Astrocyte of the hippocampus (primary cell): Measurements from ENCODE around the gene PET100.

Experiments used
- DNase-seq: peaks from one replicate; pipeline ENCODE4 v3.0.0; 2011; ENCODE audit warnings: low read depth, low spot score

The PET100 gene

GRCh38 chr19:7650148-7650547, 20.6 kb downstream of the PET100 start:
- DNase-seq, result no peak

- DNase-seq, result peak; percentile 79
These were observed 22.6 kb downstream of the PET100 start for GRCh38 chr19:7652061-7652641.

DNA sequence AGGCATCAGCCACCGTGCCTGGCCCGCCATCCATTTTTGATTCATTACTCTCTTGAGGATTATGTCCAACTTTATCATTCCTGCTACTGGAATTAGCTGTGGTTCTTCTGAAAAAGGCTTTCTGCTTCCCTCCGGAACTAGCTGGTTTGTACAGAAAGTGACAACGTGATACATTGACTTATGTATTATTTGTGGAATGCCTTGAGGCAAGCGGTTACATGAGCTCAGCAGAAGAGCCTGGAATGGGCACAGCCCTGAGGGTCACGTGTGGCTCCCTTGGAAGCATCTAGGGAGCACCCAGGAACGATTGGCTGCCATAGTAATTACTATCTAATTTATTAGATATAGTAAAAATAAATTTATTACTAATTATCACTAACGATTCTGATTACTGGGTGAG, 24.8 kb downstream of the PET100 start:
- DNase-seq, result no peak

DNA sequence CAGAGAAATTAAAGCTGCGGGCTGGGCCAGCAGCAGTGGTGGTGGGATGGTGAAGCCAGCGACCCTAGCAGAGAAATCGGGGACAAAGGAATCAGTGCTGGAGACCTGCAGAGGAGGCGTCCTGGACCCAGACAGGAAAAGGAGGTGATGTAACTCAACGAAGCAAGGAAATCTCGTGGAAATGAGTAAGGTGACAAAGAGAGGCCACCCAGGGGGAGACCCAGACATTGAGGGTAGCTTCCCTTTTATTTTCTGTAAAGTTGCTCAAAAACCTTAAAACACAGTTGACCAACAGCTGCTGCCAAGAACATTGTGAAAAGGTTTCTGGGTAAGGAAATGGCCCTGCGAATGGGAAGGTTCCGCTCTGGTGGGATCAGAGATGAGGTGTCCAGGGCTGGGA, 26.0 kb downstream of the PET100 start:
- DNase-seq, result no peak

DNA sequence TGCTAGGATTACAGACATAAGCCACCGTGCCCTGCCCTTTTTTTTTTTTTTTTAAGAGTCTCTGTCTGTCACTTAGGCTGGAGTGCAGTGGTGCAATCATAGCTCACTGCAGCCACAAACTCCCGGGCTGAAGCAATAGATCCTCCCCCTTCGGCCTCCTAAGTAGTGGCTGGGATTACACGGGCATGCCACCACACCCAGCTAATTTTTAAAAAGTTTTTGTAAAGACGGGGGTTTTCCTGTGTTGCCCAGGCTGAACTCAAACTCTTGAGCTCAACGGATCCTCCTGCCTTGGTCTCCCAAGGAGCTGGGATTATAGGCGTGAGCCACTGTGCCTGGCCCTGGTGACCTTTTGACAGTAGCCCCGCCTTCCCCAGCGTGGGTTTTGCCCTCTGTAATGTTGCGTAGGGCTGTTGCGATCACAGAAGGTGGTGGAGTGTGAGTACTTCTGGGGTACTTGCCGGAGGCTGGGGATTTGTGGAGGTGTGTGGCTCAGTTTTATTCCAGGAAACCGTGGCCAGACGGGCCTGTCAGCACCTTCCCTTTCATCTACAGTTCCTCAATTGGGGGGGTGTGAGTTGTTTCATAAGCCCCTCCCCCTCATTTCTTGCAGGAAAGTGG, 27.6 kb downstream of the PET100 start:
- DNase-seq, result no peak

- no peak for DNase-seq
These were observed 28.7 kb downstream of the PET100 start for GRCh38 chr19:7658219-7658686.

DNA sequence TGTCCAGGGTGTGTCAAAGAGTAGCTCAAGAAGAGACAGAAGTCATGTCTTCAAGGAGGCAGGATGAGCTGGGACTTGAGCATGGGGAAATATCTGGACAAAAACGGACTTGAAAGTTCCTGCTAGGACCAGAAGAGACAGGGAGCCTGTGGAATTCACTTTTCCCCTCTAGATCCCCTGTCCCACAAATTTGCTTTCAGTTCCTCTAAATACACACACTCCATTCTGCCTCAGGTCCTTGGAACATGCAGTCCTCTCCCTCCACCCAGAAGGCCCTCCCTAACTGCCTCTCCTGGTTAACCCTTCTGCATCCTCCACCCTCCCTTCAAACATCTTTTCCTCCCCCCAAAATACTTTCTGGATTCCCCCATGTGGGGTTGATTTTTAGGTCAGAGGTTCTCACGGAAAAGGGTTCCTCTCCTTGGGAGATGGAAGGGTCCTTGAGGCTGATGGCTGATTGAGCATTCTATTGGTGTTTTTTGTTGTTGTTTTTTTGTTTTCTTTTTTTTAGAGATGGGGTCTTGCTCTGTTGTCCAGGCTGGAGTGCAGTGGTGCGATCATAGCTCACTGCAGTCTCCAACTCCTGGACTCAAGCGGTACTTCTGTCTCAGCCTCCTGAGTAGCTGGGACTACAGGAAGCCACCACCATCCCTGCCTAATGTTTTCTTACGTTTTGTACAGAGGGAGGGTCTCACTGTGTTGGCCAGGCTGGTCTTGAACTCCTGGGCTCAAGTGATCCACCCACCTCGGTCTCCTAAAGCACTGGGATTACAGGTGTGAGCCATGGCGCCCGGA, 32.3 kb downstream of the PET100 start:
- no peak for DNase-seq

DNA sequence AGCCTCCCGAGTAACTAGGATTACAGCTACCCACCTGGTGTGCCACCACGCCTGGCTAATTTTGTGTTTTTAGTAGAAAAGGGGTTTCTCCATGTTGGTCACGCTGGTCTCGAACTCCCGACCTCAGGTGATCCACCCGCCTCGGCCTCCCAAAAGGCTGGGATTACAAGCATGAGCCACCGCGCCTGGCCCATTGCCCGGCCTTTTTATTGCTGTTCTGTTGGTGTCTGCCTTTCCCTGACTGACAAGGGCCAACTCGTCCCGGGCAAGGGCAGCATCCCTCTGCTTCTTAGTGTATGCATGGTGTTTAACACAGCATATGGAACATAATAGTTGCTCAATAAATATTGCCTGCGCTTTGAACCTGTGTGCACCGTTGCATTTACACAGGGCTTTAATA, 33.1 kb downstream of the PET100 start:
- no peak for DNase-seq

DNA sequence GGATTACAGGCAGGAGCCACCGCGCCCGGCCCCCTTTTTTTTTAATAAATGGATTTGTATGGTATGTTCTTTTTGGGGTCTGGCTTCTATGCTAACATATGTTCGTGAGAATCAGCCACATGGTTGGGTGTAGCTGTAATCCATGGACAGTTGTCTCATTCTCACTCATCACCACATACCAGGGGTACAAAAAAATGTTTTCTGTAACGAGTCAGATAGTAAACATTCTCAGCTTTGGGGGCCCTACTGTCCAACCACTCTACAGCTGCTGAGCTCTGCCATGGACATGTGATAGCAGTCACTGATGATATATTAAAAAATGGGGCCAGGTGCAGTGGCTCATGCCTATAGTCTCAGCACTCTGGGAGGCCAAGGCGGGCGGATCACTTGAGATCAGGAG, 34.1 kb downstream of the PET100 start:
- DNase-seq, result no peak

GRCh38 chr19:7665076-7665475, 35.5 kb downstream of the PET100 start:
- DNase-seq, result no peak

GRCh38 chr19:7668842-7669241, 39.2 kb downstream of the PET100 start, which contains the start of gene RETN:
RETN (plus strand) TSS chr19:7669049; CDS start chr19:7669327, 278 bp downstream.
- DNase-seq, result no peak

GRCh38 chr19:7669641-7670040, 40.0 kb downstream of the PET100 start:
- no peak for DNase-seq

GRCh38 chr19:7670150-7670783, 40.7 kb downstream of the PET100 start:
- DNase-seq, result peak; percentile 17

- no peak for DNase-seq
These were observed 41.2 kb downstream of the PET100 start for GRCh38 chr19:7670790-7671189.

GRCh38 chr19:7672522-7672921, 42.9 kb downstream of the PET100 start:
- no peak for DNase-seq

DNA sequence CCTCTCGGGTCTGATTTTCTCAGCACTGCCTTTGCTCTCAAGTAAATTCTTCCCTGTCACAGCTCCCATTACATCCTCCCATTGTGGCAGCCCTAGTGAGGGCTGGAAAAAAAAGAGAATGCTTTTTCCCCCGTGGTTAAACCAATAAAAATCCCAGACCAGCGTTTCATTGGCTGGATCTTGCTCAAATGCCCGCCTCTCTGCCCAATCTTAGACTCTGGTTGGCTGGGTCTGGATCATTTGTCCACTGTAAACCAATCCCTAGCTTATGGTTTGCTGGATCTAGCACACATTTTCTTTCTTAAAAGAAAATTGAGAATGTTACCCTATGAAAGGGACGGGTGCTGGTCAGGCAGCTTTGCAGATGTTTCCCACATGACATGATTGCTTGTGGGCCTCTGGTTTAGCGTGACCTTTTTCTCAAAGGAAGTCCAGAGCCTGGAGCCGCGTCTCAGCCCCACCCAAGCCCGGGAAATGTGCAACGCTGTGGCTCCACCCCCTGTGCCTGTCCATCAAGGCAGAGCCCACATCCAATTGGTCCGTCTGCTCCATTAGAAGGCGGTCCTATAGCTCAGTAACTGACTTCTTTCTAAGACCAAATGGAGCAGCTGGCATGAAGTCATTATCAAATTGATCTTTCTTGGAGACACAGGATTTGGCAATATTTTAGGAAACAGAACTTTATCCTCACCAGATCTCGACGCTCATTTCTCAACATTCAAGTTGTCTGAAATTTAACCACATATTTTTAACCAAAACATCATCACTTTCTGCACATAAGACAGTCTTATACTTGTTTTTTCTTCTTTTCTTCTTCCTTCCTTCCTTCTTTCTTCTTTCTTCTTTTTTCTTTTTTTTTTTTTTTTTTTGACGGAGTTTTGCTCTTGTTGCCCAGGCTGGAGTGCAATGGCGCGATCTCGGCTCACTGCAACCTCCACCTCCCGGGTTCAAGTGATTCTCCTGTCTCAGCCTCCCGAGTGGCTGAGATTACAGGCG, 44.7 kb downstream of the PET100 start:
- peak; percentile 26 for DNase-seq

- no peak for DNase-seq
These were observed 46.8 kb downstream of the PET100 start for GRCh38 chr19:7676376-7676775.

DNA sequence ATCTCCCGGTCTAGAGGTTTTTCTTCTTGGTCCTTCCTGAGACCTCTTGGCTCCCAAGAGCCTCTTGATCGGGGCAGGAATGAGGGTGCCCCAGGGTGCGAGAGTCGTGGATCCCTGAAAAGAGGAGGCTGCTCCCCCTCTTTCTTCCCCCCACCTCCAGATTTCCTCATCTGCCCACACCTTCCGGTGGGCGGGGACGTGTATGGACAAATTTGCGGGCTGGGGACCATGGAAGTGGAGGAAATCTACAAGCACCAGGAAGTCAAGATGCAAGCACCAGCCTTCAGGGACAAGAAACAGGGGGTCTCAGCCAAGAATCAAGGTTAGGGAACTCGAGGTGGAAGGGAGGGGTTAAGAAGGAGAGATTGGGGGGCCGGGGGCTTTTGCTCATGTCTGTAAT, 47.3 kb downstream of the PET100 start, which contains the start of gene MCEMP1:
Gene MCEMP1, plus strand, starts transcription at position 237 of the 400 bp plus-strand sequence. Its CDS starts 31 bp downstream, at position 268.
- no peak for DNase-seq

DNA sequence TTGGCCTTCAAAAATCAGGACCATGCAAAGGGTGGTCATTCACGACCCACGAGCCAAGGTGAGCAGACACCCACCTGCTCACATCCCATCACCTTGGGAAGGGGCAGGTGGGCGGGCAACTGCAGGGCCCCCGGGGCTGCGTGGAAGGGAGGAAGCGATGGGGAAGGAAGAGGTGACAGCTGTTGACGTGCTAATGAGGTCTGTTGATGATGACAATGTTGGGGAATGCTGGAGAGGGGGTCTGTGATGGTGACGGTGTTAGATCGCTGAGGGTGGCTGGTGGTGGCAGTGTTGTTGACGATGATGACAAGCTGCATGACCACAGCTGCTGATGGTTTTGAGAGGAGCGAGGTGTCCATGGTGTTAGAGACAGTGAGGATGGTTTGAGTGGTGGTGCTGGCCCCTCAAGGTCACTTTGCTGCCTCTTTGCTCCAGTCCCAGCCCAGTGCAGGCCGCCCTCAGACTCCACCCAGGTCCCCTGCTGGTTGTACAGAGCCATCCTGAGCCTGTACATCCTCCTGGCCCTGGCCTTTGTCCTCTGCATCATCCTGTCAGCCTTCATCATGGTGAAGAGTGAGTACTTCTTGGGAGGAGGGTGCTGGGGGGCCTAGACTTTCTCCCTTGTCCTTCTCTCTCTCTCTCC, 48.2 kb downstream of the PET100 start:
- no peak for DNase-seq

- DNase-seq, result no peak
These were observed 49.6 kb downstream of the PET100 start for GRCh38 chr19:7678971-7679751.
